Body of pancreas (tissue), 4 donors: ENCODE data around the gene PDE10A.

Source experiments
- CTCF ChIP-seq, 7 experiments: fragments of 450-650 bp in 4 of 7; fragments of 200-600 bp in 3 of 7; sonication (generic) in 3 of 7; IDR thresholded peaks; one replicate each; pipeline ENCODE4 v1.5.1; 2016 to 2019; ENCODE audit warnings: antibody characterized with exemption in 7 of 7
- POLR2A ChIP-seq, 3 donors: fragments of 450-650 bp; IDR thresholded peaks; one replicate each; pipeline ENCODE4 v1.6.1; 2016; ENCODE audit warnings: antibody characterized with exemption in 3 of 3, mild to moderate bottlenecking in 2 of 3

- TF ChIP-seq CTCF (IDR thresholded peaks at IDR 0.05) (no peak), POLR2A (IDR thresholded peaks at IDR 0.05) (no peak)
Measured at GRCh38 chr6:165417278-165417865, 245.7 kb downstream of the PDE10A start.
